HG03469 (cell line): Measurements from ENCODE around the gene DPH2.

Experiments used
- ATAC-seq: cut with Tn5 transposase; IDR thresholded peaks from one replicate; pipeline ENCODE4 v1.9.1; 2021; ENCODE audit warnings: mild to moderate bottlenecking, moderate library complexity, moderate number of reproducible peaks; ENCODE audit not compliant: unreplicated experiment

DPH2 gene

GRCh38 chr1:43944860-43945259 is 24.9 kb upstream of the DPH2 start:
- ATAC-seq: no peak

DNA sequence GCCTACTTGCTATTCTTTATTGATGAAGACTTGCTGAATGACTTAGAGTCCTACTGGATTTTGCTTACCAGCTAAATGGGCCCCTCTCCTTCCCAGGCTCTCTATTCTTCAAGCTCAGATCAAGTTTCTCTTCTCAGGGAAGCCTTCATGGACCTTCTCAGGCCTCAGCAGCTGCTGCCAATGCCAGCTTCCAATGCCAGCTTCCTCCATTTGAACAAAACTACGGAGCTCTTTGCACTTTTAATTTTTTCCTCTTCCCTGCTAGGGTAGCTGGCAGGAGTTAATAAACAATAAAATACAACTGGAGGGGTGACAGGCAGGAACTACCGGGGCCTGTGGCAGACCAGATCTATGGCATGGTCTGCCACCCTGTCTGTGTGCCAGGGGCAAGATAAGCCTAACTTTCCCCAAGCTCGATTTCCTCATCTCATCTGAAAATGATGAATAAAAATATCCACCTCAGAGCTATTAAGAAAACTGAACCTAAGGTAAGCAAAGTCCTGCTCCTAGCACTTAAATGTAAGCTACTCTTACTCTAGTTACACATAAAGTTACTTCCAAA is 24.1 kb upstream of the DPH2 start:
- no peak for ATAC-seq

- ATAC-seq: peak; percentile 85
These were observed 23.4 kb upstream of the DPH2 start, which contains the start of gene IPO13 for GRCh38 chr1:43946236-43947060. TSS of gene IPO13 (plus strand) at chr1:43946950. CDS start at chr1:43947601, 651 bp downstream.

DNA sequence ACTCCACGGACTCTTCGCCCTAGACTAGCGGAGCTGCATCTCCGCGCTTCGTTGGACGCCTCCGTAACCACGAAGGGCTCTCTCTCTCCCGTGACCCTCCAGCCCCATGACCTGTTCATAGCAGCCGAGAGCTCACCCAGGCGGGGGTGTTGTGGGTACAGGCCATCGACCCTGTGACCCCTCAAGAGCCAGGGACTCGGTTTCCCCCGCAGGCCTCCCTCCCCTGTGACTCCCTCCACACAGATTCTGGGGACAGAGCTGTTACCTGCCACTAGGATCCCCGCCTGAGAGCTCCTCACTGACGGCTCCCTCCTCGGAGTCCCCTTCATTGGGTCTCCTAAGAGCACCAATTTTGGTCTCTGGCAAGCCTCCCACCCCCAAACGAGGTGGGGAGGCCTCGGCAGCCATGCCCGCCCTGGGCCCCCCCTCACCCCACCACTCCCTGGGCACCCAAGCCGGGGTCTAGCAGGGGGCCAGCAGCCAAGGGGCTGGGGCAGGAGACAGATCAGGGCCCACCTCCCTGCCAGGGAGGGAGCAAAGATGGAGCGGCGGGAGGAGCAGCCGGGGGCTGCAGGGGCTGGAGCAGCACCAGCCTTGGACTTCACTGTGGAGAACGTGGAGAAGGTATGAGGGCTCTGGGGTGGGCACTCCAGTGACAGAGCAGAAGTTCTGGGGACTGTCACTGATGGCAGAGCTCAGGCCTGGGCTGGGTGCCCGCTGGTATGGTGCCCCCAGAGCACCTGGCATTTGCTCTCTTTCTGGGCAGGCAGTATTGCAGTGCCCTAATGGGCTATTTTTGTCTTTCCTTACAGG is 22.5 kb upstream of the DPH2 start:
- no peak for ATAC-seq

DNA sequence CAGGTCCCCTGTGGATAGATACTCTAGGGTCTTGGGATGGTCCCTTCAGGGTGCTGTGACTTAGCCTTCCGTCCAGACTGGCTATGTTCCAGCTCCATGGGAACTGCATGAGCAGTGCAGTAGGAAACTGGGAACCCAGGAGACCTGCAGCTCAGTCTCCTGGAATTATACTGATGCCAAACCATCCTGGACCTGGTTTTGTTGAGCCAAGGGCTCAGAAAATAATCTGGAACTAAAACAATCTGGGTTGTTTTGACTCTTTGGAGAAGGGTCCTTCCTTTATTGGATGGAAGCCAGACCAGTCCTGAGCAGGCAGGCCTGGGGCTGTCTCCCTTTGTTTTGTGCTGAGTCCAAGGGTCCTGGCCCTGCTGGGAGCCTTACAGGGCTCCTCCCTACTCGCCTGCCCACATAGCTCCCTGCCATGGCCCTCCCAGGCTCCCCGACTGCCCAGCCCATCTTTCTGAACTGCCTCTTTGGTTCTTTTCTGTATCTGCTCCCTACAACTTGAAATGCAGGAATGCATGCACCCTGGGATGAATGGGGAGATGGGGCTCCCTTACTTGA is 21.9 kb upstream of the DPH2 start:
- no peak for ATAC-seq

- ATAC-seq: no peak
These were observed 20.1 kb upstream of the DPH2 start for GRCh38 chr1:43949678-43950077.

DNA sequence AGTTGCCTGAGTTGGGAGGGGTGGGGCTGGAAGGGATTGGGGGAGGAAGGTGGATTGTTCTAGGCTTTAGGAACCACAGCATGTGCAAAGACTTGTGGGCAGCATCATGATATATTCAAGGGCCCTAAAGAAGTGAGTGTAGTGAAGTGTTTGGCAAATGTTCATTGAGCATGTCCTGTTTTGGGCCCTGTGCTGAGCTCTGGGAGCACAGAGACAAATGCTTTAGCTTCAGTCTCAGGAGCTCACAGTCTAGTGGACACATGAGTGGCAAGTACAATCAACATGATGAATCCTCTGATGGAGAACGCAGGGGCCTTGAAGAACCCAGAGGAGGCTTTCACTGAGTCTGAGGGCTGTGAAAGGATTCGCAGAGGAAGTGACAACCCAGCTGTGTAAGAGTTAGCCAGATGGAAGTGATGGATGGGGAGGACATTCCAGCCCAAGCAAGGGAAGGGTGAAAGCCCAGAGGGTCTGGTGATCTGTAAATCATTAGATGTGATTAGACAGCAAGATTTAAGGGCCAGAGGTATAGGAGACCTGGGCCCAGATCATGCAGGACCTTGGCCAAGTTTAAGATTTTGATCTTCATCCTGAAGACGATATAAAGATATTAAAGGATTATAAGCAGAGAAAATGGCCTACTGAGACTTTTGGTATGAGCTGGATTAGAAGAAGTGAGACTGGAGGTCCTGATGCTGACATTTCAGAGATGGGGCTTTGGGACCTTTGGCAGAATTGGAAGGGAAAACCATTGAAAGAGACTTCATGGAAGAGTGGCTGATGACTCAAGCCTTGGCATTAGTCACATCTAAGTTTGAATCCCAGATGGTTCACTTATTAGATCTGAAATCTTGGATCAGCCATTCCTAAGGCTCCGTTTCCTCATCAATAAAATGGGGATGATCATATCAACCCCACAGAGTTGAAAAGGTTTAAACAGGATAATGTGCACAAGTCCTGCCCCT is 18.5 kb upstream of the DPH2 start:
- no peak for ATAC-seq

DNA sequence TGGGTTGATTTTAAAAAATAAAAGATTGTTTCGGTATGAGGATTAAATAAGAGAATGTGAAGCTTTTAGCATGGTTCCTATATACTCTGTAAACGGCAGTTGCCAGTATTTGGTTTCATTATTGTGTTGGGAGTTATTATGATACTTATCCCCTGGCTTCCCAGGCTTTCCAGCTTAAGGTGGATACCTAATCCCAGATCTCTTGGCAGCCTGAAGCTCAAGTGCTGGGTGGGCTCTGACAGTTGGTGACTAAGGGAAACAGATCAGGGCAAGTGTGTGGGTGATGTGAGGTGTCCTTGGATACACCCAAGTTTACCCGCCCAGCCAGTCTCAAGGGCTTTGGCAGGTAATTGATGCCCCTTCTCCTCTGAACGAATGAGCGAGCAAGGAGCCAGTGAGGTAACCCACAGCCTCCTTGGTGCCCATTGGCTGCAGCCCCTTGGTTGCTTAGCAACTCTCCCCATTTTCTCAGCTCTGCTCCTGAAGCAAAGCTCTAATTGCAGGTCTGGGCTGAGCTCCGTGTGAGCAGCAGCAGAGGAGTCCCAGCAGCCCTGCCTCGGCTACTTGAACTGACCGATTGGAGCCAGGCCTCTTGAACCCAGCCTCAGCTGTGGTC is 17.0 kb upstream of the DPH2 start:
- no peak for ATAC-seq

DNA sequence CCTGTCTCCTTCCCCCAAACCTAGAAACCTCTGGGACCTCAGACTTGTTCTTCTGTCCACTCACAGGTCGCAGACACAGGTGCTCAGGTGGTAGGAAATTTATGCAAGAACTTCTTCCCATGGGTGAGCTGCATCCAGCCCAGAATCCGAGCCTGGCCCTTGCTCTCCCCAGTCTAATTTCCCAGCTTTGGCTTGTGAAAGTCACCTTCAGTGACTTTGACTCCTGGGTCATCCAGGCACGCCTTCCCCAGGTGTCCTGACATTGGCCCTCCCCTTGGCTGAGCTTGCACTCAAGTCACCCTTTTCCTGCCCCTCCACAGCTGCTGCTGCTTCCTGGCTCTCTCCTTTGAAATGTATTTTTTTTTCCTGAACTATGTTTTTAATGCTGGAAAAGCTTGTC is 16.4 kb upstream of the DPH2 start:
- ATAC-seq: no peak

DNA sequence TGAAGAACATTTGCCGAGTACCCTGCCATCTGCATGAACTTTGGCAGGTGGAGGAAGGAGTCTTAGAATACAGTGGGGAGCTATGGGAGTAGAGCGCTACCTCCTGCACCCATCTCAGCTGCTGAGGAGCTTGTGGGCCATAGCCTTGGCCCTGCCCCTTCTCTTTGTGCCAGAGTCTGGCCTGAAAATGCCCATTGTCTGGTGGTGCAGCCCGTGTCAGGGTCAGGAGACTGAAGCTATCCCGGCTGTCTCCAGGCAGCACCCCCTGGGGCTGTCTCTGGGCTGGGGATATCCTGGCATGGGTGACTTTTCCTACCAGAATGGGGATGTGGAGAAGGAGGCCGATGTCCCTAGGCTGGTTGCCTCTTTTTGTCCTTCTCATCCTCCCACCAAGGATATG is 15.8 kb upstream of the DPH2 start:
- ATAC-seq: no peak

GRCh38 chr1:43956234-43956633 is 13.6 kb upstream of the DPH2 start:
- ATAC-seq: no peak

GRCh38 chr1:43957407-43958040 is 12.3 kb upstream of the DPH2 start:
- ATAC-seq: no peak

DNA sequence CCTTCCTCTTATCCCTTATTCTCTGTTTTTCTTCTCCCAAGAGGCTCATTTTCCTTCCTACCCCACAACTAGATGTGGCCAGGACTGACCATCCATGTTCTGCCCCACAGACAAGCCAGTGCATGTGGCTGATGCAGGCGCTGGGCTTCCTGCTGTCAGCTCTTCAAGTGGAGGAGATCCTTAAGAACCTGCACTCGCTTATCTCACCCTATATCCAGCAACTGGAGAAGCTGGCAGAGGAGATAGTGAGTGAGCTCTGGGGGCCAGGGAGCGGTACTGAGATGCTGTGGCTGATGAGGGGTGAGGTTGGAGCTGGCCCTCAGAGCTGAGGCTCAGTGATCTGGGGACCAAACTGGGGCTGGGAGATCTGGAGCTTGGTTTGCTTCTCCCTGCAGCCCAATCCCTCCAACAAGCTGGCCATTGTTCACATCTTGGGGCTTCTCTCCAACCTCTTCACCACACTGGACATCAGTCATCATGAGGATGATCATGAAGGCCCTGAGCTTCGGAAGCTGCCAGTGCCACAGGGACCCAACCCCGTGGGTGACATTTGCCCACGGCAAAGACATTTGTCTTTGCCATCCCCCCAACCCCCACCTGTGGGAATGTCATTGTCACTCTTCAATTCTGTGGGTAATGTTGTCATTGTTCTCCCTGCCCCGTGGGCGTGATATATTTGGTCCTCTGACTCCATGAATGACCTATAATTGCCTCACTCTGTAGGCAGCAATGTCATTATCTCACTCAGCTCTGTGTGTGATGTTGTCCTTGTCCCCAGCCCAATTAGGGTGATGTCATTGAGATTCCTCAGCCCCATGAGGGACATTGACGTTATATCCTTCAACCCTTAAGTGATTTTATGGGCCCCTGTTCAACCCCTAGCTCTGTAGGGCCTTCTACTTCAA is 11.2 kb upstream of the DPH2 start:
- no peak for ATAC-seq

DNA sequence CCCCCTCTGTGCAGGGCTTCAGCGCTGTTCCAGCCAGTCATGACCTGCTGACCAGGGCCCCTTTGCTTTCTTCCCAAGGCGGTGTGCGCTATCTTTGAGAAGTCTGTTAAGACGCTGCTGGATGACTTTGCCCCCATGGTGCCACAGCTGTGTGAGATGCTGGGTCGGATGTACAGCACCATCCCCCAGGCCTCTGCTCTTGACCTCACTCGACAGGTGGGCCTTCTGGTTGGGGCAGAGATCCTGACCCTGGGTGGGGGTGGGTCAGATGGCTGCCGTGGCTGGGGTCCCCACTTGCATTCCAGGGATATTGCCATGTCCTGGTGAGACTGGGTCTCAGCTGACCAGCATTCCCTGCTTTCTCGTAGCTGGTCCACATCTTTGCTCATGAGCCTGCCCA is 9.0 kb upstream of the DPH2 start:
- no peak for ATAC-seq

DNA sequence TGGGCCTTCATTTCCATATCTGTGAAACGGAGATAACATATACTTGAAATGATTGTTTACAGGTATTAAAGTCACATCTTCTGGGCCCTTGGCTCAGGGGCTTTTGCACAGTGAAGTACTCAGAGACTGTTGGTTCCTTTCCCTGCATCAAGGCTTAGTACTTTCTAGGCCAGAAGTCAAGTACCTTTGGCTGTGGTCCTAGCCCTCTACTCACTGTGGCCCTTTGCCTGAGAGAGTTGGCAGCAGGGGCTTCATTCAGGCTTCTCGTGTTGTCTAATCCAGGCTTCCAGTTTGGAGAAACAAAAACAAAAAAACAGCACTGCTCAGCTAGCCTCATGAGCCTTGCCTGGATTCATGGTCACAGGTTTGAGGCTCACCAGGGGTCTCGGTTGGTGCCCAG is 8.1 kb upstream of the DPH2 start:
- no peak for ATAC-seq

DNA sequence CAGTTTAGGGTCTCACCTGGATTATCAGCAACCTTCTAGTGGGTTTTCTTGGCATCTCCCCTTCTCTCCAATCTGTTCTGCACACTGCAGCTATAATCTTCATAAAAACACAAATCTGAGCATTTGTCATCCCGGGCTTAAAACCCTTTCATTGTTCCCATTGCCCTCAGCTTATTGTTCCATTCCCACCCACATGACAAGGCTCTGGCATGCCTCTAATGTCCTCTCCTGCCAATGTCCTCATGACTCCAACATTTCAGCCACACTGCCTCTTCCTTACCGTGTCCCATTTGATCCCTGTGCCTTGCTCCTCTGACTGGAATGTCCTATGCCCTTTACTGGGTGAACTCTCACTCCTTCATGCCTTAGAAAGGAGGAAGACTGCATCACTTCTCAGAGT is 7.5 kb upstream of the DPH2 start:
- no peak for ATAC-seq

DNA sequence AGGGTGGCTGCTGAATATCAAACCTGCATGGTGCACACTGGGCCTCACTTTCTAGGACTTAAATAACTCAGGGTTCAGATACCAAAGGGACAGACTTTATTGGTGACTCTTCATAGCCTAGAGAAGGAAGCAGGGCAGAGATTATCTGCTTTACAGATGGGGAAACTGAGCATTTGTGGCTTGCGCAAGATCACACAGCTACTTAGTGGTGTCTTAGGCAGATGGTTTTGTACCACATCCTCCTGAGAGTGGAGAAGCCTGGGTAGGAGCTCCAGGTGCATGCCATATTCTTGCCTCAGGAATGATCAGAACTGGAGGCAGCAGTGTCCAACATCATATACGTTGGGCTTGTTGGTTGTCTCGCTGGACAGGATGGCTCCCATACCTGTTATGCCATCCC is 6.8 kb upstream of the DPH2 start:
- ATAC-seq: no peak

DNA sequence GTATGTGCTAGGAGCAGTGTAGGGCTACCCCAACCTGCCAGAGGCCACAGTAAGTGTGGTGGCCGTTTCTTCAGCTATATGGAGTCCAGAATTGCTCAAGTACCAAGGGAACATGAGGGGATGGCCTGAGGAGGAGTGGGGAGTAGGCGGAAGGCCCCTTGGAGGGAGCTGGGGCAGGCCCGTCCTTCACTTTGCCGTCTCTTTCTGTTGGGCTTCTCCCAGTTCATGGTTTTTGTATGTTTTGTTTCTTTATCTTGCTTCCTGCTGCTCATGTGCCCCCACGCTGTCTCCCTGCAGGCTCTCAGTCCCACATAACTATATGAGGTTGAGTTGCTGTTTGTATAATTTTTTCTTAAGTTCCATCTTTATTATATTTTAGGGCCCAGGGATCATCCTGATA is 5.9 kb upstream of the DPH2 start:
- ATAC-seq: no peak
